ENCODE results near the gene MMS22L. TPM values are rescaled to one million over a fixed set of nuclear protein-coding genes. Genes with fewer than 3 reads are reported as not detected.

MMS22L gene
- total and polyA plus RNA-seq, 4 donors = 1.5 to 27.0 (median 5.8) TPM

- ATAC-seq (ENCODE audit: insufficient read depth, low FRiP score) = no peak
- Histone ChIP-seq H3K27ac (ENCODE audit: low read depth in 1 of 2, low read length in 1 of 2) (no peak overlapping the region), H3K4me1 (ENCODE audit: control insufficient read depth in 5 of 5, insufficient read depth in 5 of 5, low read length in 5 of 5) (no peaks in the 10 kb centered on the region), H3K9ac (ENCODE audit: insufficient read depth in 1 of 2, low read length in 2 of 2) (no peak overlapping the region), H3K9me3 (ENCODE audit: control insufficient read depth in 4 of 4, insufficient read depth in 3 of 4, low read length in 3 of 4) (no peaks in the 10 kb centered on the region), H3K36me3 (ENCODE audit: control insufficient read depth in 4 of 4, insufficient read depth in 4 of 4, low read length in 4 of 4) (peaks cover 0 to 3% (median 0%) of the 10 kb centered on the region in 4 donors), H3K4me3 (no peak overlapping the region), H3K27me3 (ENCODE audit: control insufficient read depth in 3 of 3, insufficient read depth in 3 of 3, low read length in 2 of 3) (no peaks in the 10 kb centered on the region)
- WGBS, 2 donors = 92% methylated on average over 1 of the region's 1 CpG
- DNase-seq = peak in 2 of 3 donors; percentile 18 to 36
- TF ChIP-seq, protein P1, sequence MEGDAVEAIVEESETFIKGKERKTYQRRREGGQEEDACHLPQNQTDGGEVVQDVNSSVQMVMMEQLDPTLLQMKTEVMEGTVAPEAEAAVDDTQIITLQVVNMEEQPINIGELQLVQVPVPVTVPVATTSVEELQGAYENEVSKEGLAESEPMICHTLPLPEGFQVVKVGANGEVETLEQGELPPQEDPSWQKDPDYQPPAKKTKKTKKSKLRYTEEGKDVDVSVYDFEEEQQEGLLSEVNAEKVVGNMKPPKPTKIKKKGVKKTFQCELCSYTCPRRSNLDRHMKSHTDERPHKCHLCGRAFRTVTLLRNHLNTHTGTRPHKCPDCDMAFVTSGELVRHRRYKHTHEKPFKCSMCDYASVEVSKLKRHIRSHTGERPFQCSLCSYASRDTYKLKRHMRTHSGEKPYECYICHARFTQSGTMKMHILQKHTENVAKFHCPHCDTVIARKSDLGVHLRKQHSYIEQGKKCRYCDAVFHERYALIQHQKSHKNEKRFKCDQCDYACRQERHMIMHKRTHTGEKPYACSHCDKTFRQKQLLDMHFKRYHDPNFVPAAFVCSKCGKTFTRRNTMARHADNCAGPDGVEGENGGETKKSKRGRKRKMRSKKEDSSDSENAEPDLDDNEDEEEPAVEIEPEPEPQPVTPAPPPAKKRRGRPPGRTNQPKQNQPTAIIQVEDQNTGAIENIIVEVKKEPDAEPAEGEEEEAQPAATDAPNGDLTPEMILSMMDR (IDR thresholded peaks at IDR 0.05; ENCODE audit: control extremely low read depth, extremely low read depth) = no peak
Measured at GRCh38 chr6:97145691-97146090, 137.3 kb downstream of the MMS22L start.

DNA sequence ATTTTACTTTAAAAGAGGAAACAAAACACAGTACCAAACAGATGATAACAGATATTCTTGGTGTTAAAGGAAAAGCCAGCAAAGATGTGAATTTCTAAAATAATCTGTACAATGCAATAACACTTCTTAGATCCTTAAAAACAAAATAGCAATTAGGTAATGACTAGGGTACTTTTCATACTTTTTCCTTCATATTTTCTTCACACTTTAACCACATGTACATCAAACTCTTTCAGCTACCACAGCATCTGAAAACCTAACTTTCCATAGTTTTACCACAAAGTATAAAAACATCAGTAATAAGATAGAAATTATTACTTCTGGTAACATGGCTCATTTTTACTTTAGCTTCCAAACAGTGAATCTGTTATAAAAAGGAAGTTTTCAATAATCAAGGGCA is 141.3 kb downstream of the MMS22L start:
- ATAC-seq (ENCODE audit: insufficient read depth, low FRiP score) = no peak
- H3K27ac ChIP-seq (ENCODE audit: low read depth in 1 of 2, low read length in 1 of 2) = no peak overlapping the region
- TF ChIP-seq, protein P1 (IDR thresholded peaks at IDR 0.05; ENCODE audit: control extremely low read depth, extremely low read depth) = no peak

DNA sequence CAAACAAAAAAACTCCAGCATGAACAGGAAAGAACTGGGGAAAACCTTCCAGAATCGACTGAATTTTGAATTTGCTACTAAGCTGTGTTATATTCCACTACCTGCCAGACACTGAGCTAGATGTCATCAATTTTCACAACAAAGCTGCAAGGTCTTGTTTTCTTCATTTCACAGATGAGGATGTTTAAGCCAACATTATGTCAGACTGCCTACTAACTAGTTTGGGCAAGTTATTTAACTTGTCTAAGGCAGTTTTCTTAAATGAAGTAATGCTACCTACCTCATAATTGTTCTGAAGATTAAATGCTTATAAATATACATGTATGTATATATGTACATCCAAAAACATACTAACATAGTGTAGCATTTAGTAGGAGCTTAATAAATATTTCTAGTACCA is 144.4 kb downstream of the MMS22L start:
- no peak for ATAC-seq (ENCODE audit: insufficient read depth, low FRiP score)
- Histone ChIP-seq H3K36me3 (ENCODE audit: control insufficient read depth in 4 of 4, insufficient read depth in 4 of 4, low read length in 4 of 4) (no peaks in the 10 kb centered on the region), H3K4me1 (ENCODE audit: control insufficient read depth in 5 of 5, insufficient read depth in 5 of 5, low read length in 5 of 5) (no peaks in the 10 kb centered on the region), H3K9me3 (ENCODE audit: control insufficient read depth in 4 of 4, insufficient read depth in 3 of 4, low read length in 3 of 4) (no peaks in the 10 kb centered on the region), H3K4me3 (no peak overlapping the region), H3K27ac (ENCODE audit: low read depth in 1 of 2, low read length in 1 of 2) (no peak overlapping the region), H3K27me3 (ENCODE audit: control insufficient read depth in 3 of 3, insufficient read depth in 3 of 3, low read length in 2 of 3) (no peaks in the 10 kb centered on the region), H3K9ac (ENCODE audit: insufficient read depth in 1 of 2, low read length in 2 of 2) (no peak overlapping the region)
- 90 to 95% methylated on average over 1 of the region's 1 CpG for WGBS, 2 donors
- TF ChIP-seq, protein P1 (IDR thresholded peaks at IDR 0.05; ENCODE audit: control extremely low read depth, extremely low read depth) = no peak
- DNase-seq = no peak

More for the DNA sequence above, 141.3 kb downstream of the MMS22L start:
- DNase-seq = no peak
- H3K4me3 ChIP-seq = no peak overlapping the region
- H3K9me3 ChIP-seq (ENCODE audit: control insufficient read depth in 4 of 4, insufficient read depth in 3 of 4, low read length in 3 of 4) = no peaks in the 10 kb centered on the region
- no peaks in the 10 kb centered on the region for H3K36me3 ChIP-seq (ENCODE audit: control insufficient read depth in 4 of 4, insufficient read depth in 4 of 4, low read length in 4 of 4)
- no peaks in the 10 kb centered on the region for H3K27me3 ChIP-seq (ENCODE audit: control insufficient read depth in 3 of 3, insufficient read depth in 3 of 3, low read length in 2 of 3)
- H3K9ac ChIP-seq (ENCODE audit: insufficient read depth in 1 of 2, low read length in 2 of 2) = no peak overlapping the region
- H3K4me1 ChIP-seq (ENCODE audit: control insufficient read depth in 5 of 5, insufficient read depth in 5 of 5, low read length in 5 of 5) = no peaks in the 10 kb centered on the region

GRCh38 chr6:97136626-97137358 is 146.2 kb downstream of the MMS22L start:
- no peak for DNase-seq
- no peaks in the 10 kb centered on the region for H3K36me3 ChIP-seq (ENCODE audit: control insufficient read depth in 4 of 4, insufficient read depth in 4 of 4, low read length in 4 of 4)
- 78 to 90% methylated on average over 7 of the region's 7 CpGs for WGBS, 2 donors
- no peak for ATAC-seq (ENCODE audit: insufficient read depth, low FRiP score)
- H3K9me3 ChIP-seq (ENCODE audit: control insufficient read depth in 4 of 4, insufficient read depth in 3 of 4, low read length in 3 of 4) = no peaks in the 10 kb centered on the region
- no peaks in the 10 kb centered on the region for H3K4me1 ChIP-seq (ENCODE audit: control insufficient read depth in 5 of 5, insufficient read depth in 5 of 5, low read length in 5 of 5)
- no peaks in the 10 kb centered on the region for H3K27me3 ChIP-seq (ENCODE audit: control insufficient read depth in 3 of 3, insufficient read depth in 3 of 3, low read length in 2 of 3)
- TF ChIP-seq, protein P1 (IDR thresholded peaks at IDR 0.05; ENCODE audit: control extremely low read depth, extremely low read depth) = no peak
- H3K27ac ChIP-seq (ENCODE audit: low read depth in 1 of 2, low read length in 1 of 2) = no peak overlapping the region
- H3K4me3 ChIP-seq = no peak overlapping the region
- H3K9ac ChIP-seq (ENCODE audit: insufficient read depth in 1 of 2, low read length in 2 of 2) = no peak overlapping the region
